WTC11 (cell line): Measurements from ENCODE around the gene ACBD7. TPM values are rescaled to one million over a fixed set of nuclear protein-coding genes. Genes with fewer than 3 reads are reported as not detected.

ENCODE experiments used
- ATAC-seq: fragments of 200-7000 bp; cut with Tn5 transposase; 2 replicates; pipeline ENCODE4 v1.10.0; 2021; ENCODE audit warnings: mild to moderate bottlenecking, moderate library complexity
- CTCF ChIA-PET: fragments of 300-600 bp; sonication (Branson Sonifier 250); formaldehyde crosslinking; loops from one replicate; lab custom pipeline; 2021; ENCODE audit warnings: antibody characterized with exemption; lab: Charles Lee
- POLR2A ChIA-PET: fragments of 350-600 bp; sonication (Branson Sonifier 250); formaldehyde crosslinking; loops from one replicate; lab custom pipeline; 2021; ENCODE audit warnings: antibody characterized with exemption; lab: Charles Lee
- DNase-seq: peaks from one replicate; pipeline ENCODE4 v3.0.0; 2021; ENCODE audit warnings: low spot score
- H3K27ac Mint-ChIP-seq: 2 replicates; pipeline ENCODE4 v1.8.0; 2021; ENCODE audit warnings: mixed read lengths
- H3K27me3 Mint-ChIP-seq: 2 replicates; pipeline ENCODE4 v1.8.0; 2021; ENCODE audit warnings: low read depth, mild to moderate bottlenecking, moderate library complexity, mixed read lengths
- H3K36me3 Mint-ChIP-seq: 2 replicates; pipeline ENCODE4 v1.8.0; 2021; ENCODE audit warnings: mixed read lengths
- H3K4me1 Mint-ChIP-seq: 2 replicates; pipeline ENCODE4 v1.8.0; 2022; ENCODE audit warnings: mixed read lengths
- H3K4me3 Mint-ChIP-seq: 2 replicates; pipeline ENCODE4 v1.8.0; 2021; ENCODE audit warnings: mild to moderate bottlenecking, moderate library complexity, mixed read lengths
- H3K9me3 Mint-ChIP-seq: 2 replicates; pipeline ENCODE4 v1.8.0; 2021; ENCODE audit warnings: mixed read lengths
- GABPB1 ChIP-seq: sonication (generic); formaldehyde crosslinking; IDR thresholded peaks from 2 replicates; pipeline ENCODE4 v1.8.1; 2023; ENCODE audit warnings: mild to moderate bottlenecking, missing genetic modification reagents
- GTF2I ChIP-seq: fragments of 250-450 bp; sonication (Bioruptor Pico); conservative IDR thresholded peaks from 2 replicates; pipeline ENCODE4 v1.4.0; 2021; ENCODE audit warnings: mild to moderate bottlenecking
- IRF1 ChIP-seq: sonication (generic); formaldehyde crosslinking; IDR thresholded peaks from 2 replicates; pipeline ENCODE4 v1.8.0; 2023; ENCODE audit warnings: missing genetic modification reagents
- MYBL2 ChIP-seq: sonication (generic); formaldehyde crosslinking; IDR thresholded peaks from 2 replicates; pipeline ENCODE4 v1.8.1; 2023; ENCODE audit warnings: mild to moderate bottlenecking, moderate library complexity, missing genetic modification reagents
- SOX15 ChIP-seq: fragments of 250-450 bp; sonication (Bioruptor Pico); IDR thresholded peaks from 2 replicates; pipeline ENCODE4 v1.9.0; 2021; ENCODE audit warnings: mild to moderate bottlenecking
- SP1 ChIP-seq: sonication (generic); formaldehyde crosslinking; conservative IDR thresholded peaks from 2 replicates; pipeline ENCODE4 v1.8.1; 2022; ENCODE audit warnings: missing genetic modification reagents
- STAT6 ChIP-seq: sonication (generic); formaldehyde crosslinking; conservative IDR thresholded peaks from 2 replicates; pipeline ENCODE4 v1.8.1; 2023; ENCODE audit warnings: mild to moderate bottlenecking, low read depth, missing genetic modification reagents, moderate library complexity
- TCF7 ChIP-seq: sonication (generic); formaldehyde crosslinking; IDR thresholded peaks from 2 replicates; pipeline ENCODE4 v1.8.0; 2022; ENCODE audit warnings: mild to moderate bottlenecking, low read depth, missing genetic modification reagents, moderate library complexity
- ZNF219 ChIP-seq: sonication (generic); formaldehyde crosslinking; IDR thresholded peaks from 2 replicates; pipeline ENCODE4 v1.8.0; 2023; ENCODE audit warnings: missing genetic modification reagents, mild to moderate bottlenecking, borderline replicate concordance
- ZNF263 ChIP-seq: sonication (generic); formaldehyde crosslinking; IDR thresholded peaks from 2 replicates; pipeline ENCODE4 v1.8.1; 2022; ENCODE audit warnings: low read depth, mild to moderate bottlenecking, moderate library complexity, missing genetic modification reagents
- total RNA-seq: library from RNA; stranded (reverse); gene quantifications from 3 replicates; pipeline ENCODE4 v1.2.3, GENCODE V29; 2021
- TF ChIP-seq, protein P1 (sequence below): fragments of 200-600 bp; IDR thresholded peaks from 2 replicates; pipeline ENCODE4 v1.8.0; 2022; ENCODE audit warnings: antibody characterized with exemption
- TF ChIP-seq, protein P2 (sequence below): sonication (generic); formaldehyde crosslinking; IDR thresholded peaks from 2 replicates; pipeline ENCODE4 v1.8.0; 2022; ENCODE audit warnings: mild to moderate bottlenecking, missing genetic modification reagents
- TF ChIP-seq, protein P3 (sequence below): fragments of 250-450 bp; sonication (Bioruptor Pico); IDR thresholded peaks from 2 replicates; pipeline ENCODE4 v1.9.0; 2021; ENCODE audit warnings: mild to moderate bottlenecking
- TF ChIP-seq, protein P4 (sequence below): fragments of 250-450 bp; sonication (Bioruptor Pico); IDR thresholded peaks from 2 replicates; pipeline ENCODE4 v1.9.0; 2021; ENCODE audit warnings: mild to moderate bottlenecking
- TF ChIP-seq, protein P5 (sequence below): sonication (generic); formaldehyde crosslinking; IDR thresholded peaks from 2 replicates; pipeline ENCODE4 v1.8.1; 2023; ENCODE audit warnings: mild to moderate bottlenecking, missing genetic modification reagents, moderate library complexity
- TF ChIP-seq, protein P6 (sequence below): sonication (generic); formaldehyde crosslinking; IDR thresholded peaks from 2 replicates; pipeline ENCODE4 v1.8.1; 2022; ENCODE audit warnings: low read depth, mild to moderate bottlenecking, moderate library complexity, missing genetic modification reagents, borderline replicate concordance
- TF ChIP-seq, protein P7 (sequence below): sonication (generic); formaldehyde crosslinking; IDR thresholded peaks from 2 replicates; pipeline ENCODE4 v1.8.1; 2023; ENCODE audit warnings: mild to moderate bottlenecking, missing genetic modification reagents, borderline replicate concordance

The ACBD7 gene
- total RNA-seq, 1 experiment from 2014 or later: 10.0 TPM

DNA sequence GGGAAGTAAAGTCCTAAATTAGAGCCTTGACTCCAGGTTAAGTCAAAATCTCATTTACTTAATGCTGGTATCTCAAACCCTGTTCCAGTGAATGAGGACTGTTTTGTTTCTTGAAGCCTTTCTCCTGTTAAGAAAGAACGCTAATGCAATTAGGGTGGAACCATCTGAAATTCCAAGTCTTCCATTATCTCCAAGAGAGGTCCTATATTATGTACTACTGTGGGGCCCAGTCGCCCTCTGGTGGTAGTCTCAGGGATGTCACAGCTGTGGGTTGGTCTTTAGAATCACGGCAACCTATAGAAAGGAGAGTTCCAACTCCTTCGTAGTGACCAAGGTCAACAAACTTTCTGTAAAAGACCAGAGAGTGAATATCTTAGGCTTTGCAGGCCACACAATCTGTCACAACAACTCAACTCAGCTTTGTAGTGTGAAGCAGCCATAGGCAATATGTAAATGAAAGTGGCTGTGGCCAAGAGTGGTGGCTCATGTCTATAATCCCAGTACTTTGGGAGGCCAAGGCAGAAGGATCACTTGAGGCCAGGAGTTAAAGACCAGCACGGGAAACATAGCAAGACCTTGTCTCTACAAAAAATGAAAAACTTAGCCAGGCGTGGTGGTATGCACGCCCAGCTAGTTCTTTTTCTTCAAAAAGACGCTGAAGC, 17.9 kb upstream of the ACBD7 start:
- peaks cover 51% of the 10 kb centered on the region for H3K36me3 Mint-ChIP-seq
- peak; percentile 100 for ATAC-seq
- peak; percentile 85 for DNase-seq
- ChIA-PET CTCF (interaction anchor here (0.5 to 2.0 kb wide), 7 partner anchors 9 to 406 kb away, joined by 3 to 12 read pairs (median 4); partner anchors contain the start of genes DCLRE1C, NMT2 and RPP38), POLR2A (interaction anchor here (0.6 to 1.0 kb wide), 2 partner anchors 9 to 218 kb away, joined by 3 to 6 read pairs; partner anchors contain the start of gene RPP38)
- TF ChIP-seq ZNF219 (CRISPR knock-in tag) (no peak), ZNF263 (CRISPR knock-in tag) (no peak)
- TF ChIP-seq, protein P1, sequence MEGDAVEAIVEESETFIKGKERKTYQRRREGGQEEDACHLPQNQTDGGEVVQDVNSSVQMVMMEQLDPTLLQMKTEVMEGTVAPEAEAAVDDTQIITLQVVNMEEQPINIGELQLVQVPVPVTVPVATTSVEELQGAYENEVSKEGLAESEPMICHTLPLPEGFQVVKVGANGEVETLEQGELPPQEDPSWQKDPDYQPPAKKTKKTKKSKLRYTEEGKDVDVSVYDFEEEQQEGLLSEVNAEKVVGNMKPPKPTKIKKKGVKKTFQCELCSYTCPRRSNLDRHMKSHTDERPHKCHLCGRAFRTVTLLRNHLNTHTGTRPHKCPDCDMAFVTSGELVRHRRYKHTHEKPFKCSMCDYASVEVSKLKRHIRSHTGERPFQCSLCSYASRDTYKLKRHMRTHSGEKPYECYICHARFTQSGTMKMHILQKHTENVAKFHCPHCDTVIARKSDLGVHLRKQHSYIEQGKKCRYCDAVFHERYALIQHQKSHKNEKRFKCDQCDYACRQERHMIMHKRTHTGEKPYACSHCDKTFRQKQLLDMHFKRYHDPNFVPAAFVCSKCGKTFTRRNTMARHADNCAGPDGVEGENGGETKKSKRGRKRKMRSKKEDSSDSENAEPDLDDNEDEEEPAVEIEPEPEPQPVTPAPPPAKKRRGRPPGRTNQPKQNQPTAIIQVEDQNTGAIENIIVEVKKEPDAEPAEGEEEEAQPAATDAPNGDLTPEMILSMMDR: peak; percentile 83
- TF ChIP-seq, protein P2, sequence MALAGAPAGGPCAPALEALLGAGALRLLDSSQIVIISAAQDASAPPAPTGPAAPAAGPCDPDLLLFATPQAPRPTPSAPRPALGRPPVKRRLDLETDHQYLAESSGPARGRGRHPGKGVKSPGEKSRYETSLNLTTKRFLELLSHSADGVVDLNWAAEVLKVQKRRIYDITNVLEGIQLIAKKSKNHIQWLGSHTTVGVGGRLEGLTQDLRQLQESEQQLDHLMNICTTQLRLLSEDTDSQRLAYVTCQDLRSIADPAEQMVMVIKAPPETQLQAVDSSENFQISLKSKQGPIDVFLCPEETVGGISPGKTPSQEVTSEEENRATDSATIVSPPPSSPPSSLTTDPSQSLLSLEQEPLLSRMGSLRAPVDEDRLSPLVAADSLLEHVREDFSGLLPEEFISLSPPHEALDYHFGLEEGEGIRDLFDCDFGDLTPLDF (CRISPR knock-in tag): no peak
- no peak overlapping the region for H3K4me3 Mint-ChIP-seq
- H3K4me1 Mint-ChIP-seq: no peaks in the 10 kb centered on the region
- H3K27ac Mint-ChIP-seq: no peak overlapping the region
- H3K9me3 Mint-ChIP-seq: no peaks in the 10 kb centered on the region
- H3K27me3 Mint-ChIP-seq: no peaks in the 10 kb centered on the region

DNA sequence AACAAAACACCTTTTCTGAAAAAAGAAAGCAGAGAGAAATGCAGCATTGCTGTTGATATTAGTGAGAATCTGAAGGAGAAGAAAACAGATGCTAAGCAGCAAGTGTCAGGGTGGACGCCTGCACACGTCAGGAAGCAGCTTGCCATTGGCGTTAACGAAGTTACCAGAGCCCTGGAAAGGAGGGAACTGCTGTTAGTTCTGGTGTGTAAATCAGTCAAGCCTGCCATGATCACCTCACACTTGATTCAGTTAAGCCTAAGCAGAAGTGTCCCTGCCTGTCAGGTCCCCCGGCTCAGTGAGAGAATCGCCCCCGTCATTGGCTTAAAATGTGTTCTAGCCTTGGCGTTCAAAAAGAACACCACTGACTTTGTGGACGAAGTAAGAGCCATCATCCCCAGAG, 14.9 kb upstream of the ACBD7 start:
- Mint-ChIP-seq H3K4me3 (no peak overlapping the region), H3K27me3 (no peaks in the 10 kb centered on the region), H3K4me1 (peaks cover 5% of the 10 kb centered on the region), H3K27ac (no peak overlapping the region), H3K36me3 (peaks cover 44% of the 10 kb centered on the region), H3K9me3 (no peaks in the 10 kb centered on the region)
- DNase-seq (no peak), ATAC-seq (no peak)
- POLR2A ChIA-PET: no interaction called here
- CTCF ChIA-PET: interaction anchor here (0.9 kb wide), 1 partner anchor 112 kb away, joined by 3 read pairs; no protein-coding TSS in a partner anchor
- TF ChIP-seq SOX15 (CRISPR knock-in tag) (no peak), IRF1 (CRISPR knock-in tag) (no peak), MYBL2 (CRISPR knock-in tag) (no peak), TCF7 (no peak), ZNF263 (CRISPR knock-in tag) (no peak), GTF2I (CRISPR knock-in tag) (no peak), GABPB1 (no peak), SP1 (CRISPR knock-in tag) (no peak), STAT6 (no peak)
- TF ChIP-seq, protein P3, sequence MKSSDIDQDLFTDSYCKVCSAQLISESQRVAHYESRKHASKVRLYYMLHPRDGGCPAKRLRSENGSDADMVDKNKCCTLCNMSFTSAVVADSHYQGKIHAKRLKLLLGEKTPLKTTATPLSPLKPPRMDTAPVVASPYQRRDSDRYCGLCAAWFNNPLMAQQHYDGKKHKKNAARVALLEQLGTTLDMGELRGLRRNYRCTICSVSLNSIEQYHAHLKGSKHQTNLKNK (CRISPR knock-in tag): no peak
- TF ChIP-seq, protein P4, sequence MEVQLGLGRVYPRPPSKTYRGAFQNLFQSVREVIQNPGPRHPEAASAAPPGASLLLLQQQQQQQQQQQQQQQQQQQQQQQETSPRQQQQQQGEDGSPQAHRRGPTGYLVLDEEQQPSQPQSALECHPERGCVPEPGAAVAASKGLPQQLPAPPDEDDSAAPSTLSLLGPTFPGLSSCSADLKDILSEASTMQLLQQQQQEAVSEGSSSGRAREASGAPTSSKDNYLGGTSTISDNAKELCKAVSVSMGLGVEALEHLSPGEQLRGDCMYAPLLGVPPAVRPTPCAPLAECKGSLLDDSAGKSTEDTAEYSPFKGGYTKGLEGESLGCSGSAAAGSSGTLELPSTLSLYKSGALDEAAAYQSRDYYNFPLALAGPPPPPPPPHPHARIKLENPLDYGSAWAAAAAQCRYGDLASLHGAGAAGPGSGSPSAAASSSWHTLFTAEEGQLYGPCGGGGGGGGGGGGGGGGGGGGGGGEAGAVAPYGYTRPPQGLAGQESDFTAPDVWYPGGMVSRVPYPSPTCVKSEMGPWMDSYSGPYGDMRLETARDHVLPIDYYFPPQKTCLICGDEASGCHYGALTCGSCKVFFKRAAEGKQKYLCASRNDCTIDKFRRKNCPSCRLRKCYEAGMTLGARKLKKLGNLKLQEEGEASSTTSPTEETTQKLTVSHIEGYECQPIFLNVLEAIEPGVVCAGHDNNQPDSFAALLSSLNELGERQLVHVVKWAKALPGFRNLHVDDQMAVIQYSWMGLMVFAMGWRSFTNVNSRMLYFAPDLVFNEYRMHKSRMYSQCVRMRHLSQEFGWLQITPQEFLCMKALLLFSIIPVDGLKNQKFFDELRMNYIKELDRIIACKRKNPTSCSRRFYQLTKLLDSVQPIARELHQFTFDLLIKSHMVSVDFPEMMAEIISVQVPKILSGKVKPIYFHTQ: no peak
- TF ChIP-seq, protein P5, sequence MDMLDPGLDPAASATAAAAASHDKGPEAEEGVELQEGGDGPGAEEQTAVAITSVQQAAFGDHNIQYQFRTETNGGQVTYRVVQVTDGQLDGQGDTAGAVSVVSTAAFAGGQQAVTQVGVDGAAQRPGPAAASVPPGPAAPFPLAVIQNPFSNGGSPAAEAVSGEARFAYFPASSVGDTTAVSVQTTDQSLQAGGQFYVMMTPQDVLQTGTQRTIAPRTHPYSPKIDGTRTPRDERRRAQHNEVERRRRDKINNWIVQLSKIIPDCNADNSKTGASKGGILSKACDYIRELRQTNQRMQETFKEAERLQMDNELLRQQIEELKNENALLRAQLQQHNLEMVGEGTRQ (CRISPR knock-in tag): no peak
- TF ChIP-seq, protein P6, sequence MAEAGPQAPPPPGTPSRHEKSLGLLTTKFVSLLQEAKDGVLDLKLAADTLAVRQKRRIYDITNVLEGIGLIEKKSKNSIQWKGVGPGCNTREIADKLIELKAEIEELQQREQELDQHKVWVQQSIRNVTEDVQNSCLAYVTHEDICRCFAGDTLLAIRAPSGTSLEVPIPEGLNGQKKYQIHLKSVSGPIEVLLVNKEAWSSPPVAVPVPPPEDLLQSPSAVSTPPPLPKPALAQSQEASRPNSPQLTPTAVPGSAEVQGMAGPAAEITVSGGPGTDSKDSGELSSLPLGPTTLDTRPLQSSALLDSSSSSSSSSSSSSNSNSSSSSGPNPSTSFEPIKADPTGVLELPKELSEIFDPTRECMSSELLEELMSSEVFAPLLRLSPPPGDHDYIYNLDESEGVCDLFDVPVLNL: no peak
- TF ChIP-seq, protein P7, sequence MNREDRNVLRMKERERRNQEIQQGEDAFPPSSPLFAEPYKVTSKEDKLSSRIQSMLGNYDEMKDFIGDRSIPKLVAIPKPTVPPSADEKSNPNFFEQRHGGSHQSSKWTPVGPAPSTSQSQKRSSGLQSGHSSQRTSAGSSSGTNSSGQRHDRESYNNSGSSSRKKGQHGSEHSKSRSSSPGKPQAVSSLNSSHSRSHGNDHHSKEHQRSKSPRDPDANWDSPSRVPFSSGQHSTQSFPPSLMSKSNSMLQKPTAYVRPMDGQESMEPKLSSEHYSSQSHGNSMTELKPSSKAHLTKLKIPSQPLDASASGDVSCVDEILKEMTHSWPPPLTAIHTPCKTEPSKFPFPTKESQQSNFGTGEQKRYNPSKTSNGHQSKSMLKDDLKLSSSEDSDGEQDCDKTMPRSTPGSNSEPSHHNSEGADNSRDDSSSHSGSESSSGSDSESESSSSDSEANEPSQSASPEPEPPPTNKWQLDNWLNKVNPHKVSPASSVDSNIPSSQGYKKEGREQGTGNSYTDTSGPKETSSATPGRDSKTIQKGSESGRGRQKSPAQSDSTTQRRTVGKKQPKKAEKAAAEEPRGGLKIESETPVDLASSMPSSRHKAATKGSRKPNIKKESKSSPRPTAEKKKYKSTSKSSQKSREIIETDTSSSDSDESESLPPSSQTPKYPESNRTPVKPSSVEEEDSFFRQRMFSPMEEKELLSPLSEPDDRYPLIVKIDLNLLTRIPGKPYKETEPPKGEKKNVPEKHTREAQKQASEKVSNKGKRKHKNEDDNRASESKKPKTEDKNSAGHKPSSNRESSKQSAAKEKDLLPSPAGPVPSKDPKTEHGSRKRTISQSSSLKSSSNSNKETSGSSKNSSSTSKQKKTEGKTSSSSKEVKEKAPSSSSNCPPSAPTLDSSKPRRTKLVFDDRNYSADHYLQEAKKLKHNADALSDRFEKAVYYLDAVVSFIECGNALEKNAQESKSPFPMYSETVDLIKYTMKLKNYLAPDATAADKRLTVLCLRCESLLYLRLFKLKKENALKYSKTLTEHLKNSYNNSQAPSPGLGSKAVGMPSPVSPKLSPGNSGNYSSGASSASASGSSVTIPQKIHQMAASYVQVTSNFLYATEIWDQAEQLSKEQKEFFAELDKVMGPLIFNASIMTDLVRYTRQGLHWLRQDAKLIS: no peak
